ENCODE results near the gene CIROP.

CIROP gene

GRCh38 chr14:23056145-23056955 is 48.4 kb downstream of the CIROP start:
- TF ChIP-seq ZC3H10 (CRISPR knock-in tag; IDR thresholded peaks at IDR 0.05): no peak
- TF ChIP-seq ZNF565 (CRISPR knock-in tag; conservative IDR thresholded peaks at IDR 0.05; ENCODE audit: low read depth): no peak
- TF ChIP-seq CSRNP3 (CRISPR knock-in tag; IDR thresholded peaks at IDR 0.05): no peak
- no peak for TF ChIP-seq CSDC2 (CRISPR knock-in tag; IDR thresholded peaks at IDR 0.05)
- no peak for TF ChIP-seq POU6F1 (CRISPR knock-in tag; IDR thresholded peaks at IDR 0.05; ENCODE audit: borderline replicate concordance, low read depth)
- no peak for TF ChIP-seq OSR1 (CRISPR knock-in tag; IDR thresholded peaks at IDR 0.05)
- TF ChIP-seq ISL1 (CRISPR knock-in tag; IDR thresholded peaks at IDR 0.05): no peak
- TF ChIP-seq BACH2 (CRISPR knock-in tag; IDR thresholded peaks at IDR 0.05; ENCODE audit: borderline replicate concordance): no peak
- TF ChIP-seq ZNF70 (CRISPR knock-in tag; IDR thresholded peaks at IDR 0.05): no peak
- no peak for TF ChIP-seq TOX (CRISPR knock-in tag; IDR thresholded peaks at IDR 0.05; ENCODE audit: borderline replicate concordance)
- TF ChIP-seq ZNF8 (CRISPR knock-in tag; IDR thresholded peaks at IDR 0.05): no peak
- TF ChIP-seq RARB (CRISPR knock-in tag; IDR thresholded peaks at IDR 0.05): no peak
- no peak for TF ChIP-seq TCF4 (CRISPR knock-in tag; IDR thresholded peaks at IDR 0.05; ENCODE audit: borderline replicate concordance)
- no peak for TF ChIP-seq GLIS3 (CRISPR knock-in tag; IDR thresholded peaks at IDR 0.05)
- no peak for TF ChIP-seq ESRRG (CRISPR knock-in tag; IDR thresholded peaks at IDR 0.05)
- no peak for TF ChIP-seq CREB5 (CRISPR knock-in tag; IDR thresholded peaks at IDR 0.05; ENCODE audit: low read depth)
- TF ChIP-seq TSHZ2 (CRISPR knock-in tag; IDR thresholded peaks at IDR 0.05): no peak
- TF ChIP-seq PPARA (CRISPR knock-in tag; IDR thresholded peaks at IDR 0.05; ENCODE audit: borderline replicate concordance): no peak
- peak; percentile 78 for ATAC-seq

- TF ChIP-seq TOX (CRISPR knock-in tag; IDR thresholded peaks at IDR 0.05; ENCODE audit: borderline replicate concordance): no peak
- TF ChIP-seq TCF4 (CRISPR knock-in tag; IDR thresholded peaks at IDR 0.05; ENCODE audit: borderline replicate concordance): peak; percentile 79; the same call in 1 of the 2 replicates
- no peak for TF ChIP-seq SNAI2 (CRISPR knock-in tag; IDR thresholded peaks at IDR 0.05)
- ATAC-seq: peak; percentile 6; the same call in 2 of the 3 replicates
These were observed 49.1 kb downstream of the CIROP start for GRCh38 chr14:23055621-23056144.

- no peak for ATAC-seq
- no peak for TF ChIP-seq RARB (CRISPR knock-in tag; IDR thresholded peaks at IDR 0.05)
- no peak for TF ChIP-seq TSHZ2 (CRISPR knock-in tag; IDR thresholded peaks at IDR 0.05)
- no peak for TF ChIP-seq ZC3H10 (CRISPR knock-in tag; IDR thresholded peaks at IDR 0.05)
- TF ChIP-seq BACH2 (CRISPR knock-in tag; IDR thresholded peaks at IDR 0.05; ENCODE audit: borderline replicate concordance): no peak
- TF ChIP-seq SNAI2 (CRISPR knock-in tag; IDR thresholded peaks at IDR 0.05): no peak
- TF ChIP-seq ZNF565 (CRISPR knock-in tag; conservative IDR thresholded peaks at IDR 0.05; ENCODE audit: low read depth): no peak
- TF ChIP-seq ZNF8 (CRISPR knock-in tag; IDR thresholded peaks at IDR 0.05): no peak
- TF ChIP-seq POU6F1 (CRISPR knock-in tag; IDR thresholded peaks at IDR 0.05; ENCODE audit: borderline replicate concordance, low read depth): no peak
- TF ChIP-seq ZNF70 (CRISPR knock-in tag; IDR thresholded peaks at IDR 0.05): no peak
These were observed 49.6 kb downstream of the CIROP start for GRCh38 chr14:23055147-23055550.
